Uterus (tissue), 2 donors: ENCODE measurements around the gene DIP2B.

Experiments
- CTCF ChIP-seq, 4 experiments: fragments of 200-600 bp in 2 of 4; fragments of 450-650 bp in 2 of 4; sonication (generic) in 2 of 4; IDR thresholded peaks; one replicate each; pipeline ENCODE4 v1.5.1; 2016 to 2019; ENCODE audit warnings: antibody characterized with exemption in 4 of 4, mild to moderate bottlenecking in 2 of 4, moderate library complexity in 1 of 4
- POLR2A ChIP-seq, 2 donors: fragments of 450-650 bp; IDR thresholded peaks; one replicate each; pipeline ENCODE4 v1.6.1; 2016; ENCODE audit warnings: antibody characterized with exemption in 2 of 2, mild to moderate bottlenecking in 1 of 2, moderate library complexity in 1 of 2

- TF ChIP-seq CTCF (IDR thresholded peaks at IDR 0.05) (no peak), POLR2A (IDR thresholded peaks at IDR 0.05) (no peak)
Measured at GRCh38 chr12:50787618-50788017, 282.8 kb downstream of the DIP2B start.
